Kidney (tissue), 14 donors: ENCODE measurements around the gene RPS5. TPM values are rescaled to one million over a fixed set of nuclear protein-coding genes. Genes with fewer than 3 reads are reported as not detected.

Experiments used
- DNase-seq, 5 donors: peaks; one replicate each; pipeline ENCODE4 v3.0.0-alpha.2; 2013 to 2020
- FAIRE-seq: peaks from 2 replicates; lab custom pipeline; 2012; peaks lifted over from hg19 to GRCh38; lab: Jason Lieb, UNC
- H3K27ac ChIP-seq, 2 donors: one replicate each; pipeline ENCODE4 v1.7.0; 2013; ENCODE audit warnings: low read depth in 2 of 2, low read length in 2 of 2, inconsistent platforms in 1 of 2
- H3K27me3 ChIP-seq: one replicate; pipeline ENCODE4 v1.7.1; 2013; ENCODE audit warnings: low read length, inconsistent platforms; ENCODE audit not compliant: control insufficient read depth, insufficient read depth
- H3K36me3 ChIP-seq, 3 donors: one replicate each; pipeline versions ENCODE4 v1.7.0 to v1.7.1; 2013; ENCODE audit warnings: low read length in 3 of 3, control low read depth in 1 of 3, inconsistent platforms in 1 of 3; ENCODE audit not compliant: insufficient read depth in 3 of 3, control insufficient read depth in 2 of 3
- H3K4me1 ChIP-seq, 3 donors: one replicate each; pipeline versions ENCODE4 v1.7.0 to v1.7.1; 2013; ENCODE audit warnings: low read length in 3 of 3, inconsistent platforms in 1 of 3, low read depth in 1 of 3; ENCODE audit not compliant: control insufficient read depth in 2 of 3, insufficient read depth in 2 of 3
- H3K4me3 ChIP-seq, 3 donors: one replicate each; pipeline versions ENCODE4 v1.7.0 to v1.8.1; 2013; ENCODE audit warnings: low read length in 3 of 3, control low read depth in 1 of 3, inconsistent platforms in 1 of 3
- H3K9ac ChIP-seq, 3 donors: one replicate each; pipeline versions ENCODE4 v1.7.0 to v1.7.1; 2013; ENCODE audit warnings: low read length in 3 of 3, control low read depth in 1 of 3, inconsistent platforms in 1 of 3
- H3K9me3 ChIP-seq, 3 donors: one replicate each; pipeline versions ENCODE4 v1.7.0 to v1.7.1; 2013; ENCODE audit warnings: low read length in 3 of 3, control low read depth in 1 of 3, inconsistent platforms in 1 of 3; ENCODE audit not compliant: control insufficient read depth in 2 of 3, insufficient read depth in 1 of 3
- intact Hi-C: fragments of 100-400 bp; cut with DNase I; formaldehyde crosslinking; loops from one replicate; pipeline ENCODE4 v1.11.1; 2022
- polyA plus RNA-seq: library from polyadenylated mRNA; stranded (reverse); fragments of 350-450 nt; fragmentation: Illumina TruSeq; extraction: RNeasy Lipid Tissue Mini Kit (QIAGEN cat#74804); gene quantifications from one replicate; pipeline ENCODE4 v1.2.3, GENCODE V29; 2014; ENCODE audit warnings: low read depth, low replicate concordance; ENCODE audit not compliant: insufficient read depth
- total RNA-seq: library from RNA; stranded (reverse); fragmentation: NEBNext Ultra II Directional; extraction: Animal tissue kit (Norgen Biotek cat#: 25700); gene quantifications from one replicate; pipeline ENCODE4 v1.2.1, GENCODE V29; 2021
- TF ChIP-seq, protein P1 (sequence below): IDR thresholded peaks from 3 replicates; pipeline ENCODE4 v1.5.1; 2012; ENCODE audit warnings: mild to moderate bottlenecking, moderate library complexity, borderline replicate concordance; ENCODE audit not compliant: insufficient read depth; ENCODE audit errors: extremely low read depth
- donor health status: control.
- donor health status: control.
- donor health status: control.
- donor health status: control.
- donor health status: control.
- donor health status: DM: yes; HTN: yes; CAD: no.
- donor health status: Normal renal cell carcinoma (clear cell type).

Gene RPS5
- total and polyA plus RNA-seq, 2 donors from 2014 or later: 802 to 929 TPM

DNA sequence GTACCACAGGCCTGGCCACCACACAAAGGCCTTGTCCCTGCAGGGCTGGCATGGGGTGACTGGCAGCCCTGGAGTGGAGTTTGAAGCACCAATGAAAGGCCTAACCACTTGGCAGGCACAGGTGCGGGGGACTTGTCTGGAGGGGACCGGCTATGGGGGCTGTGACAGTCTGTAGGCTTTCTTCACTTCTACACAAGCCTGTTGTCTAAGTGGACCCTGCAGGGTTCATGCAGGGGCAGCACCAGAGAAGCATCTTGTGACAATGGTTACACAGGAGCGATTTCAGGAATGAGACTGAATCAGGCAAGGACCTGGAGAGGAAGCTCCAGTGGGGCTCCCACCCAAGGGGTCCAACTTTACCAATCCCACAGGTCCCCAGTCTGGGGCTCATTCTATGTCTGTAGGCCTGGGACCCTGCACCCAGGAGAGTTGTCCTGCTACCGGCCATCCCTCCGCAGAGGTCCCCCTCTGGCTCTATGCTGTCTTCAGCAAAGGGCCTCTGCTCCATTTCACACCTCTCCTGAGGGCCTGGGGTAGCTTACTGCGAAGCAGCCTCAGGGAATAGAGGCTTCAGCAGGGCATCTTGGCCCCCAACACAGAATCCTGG lies 4.0 kb upstream of the RPS5 start:
- H3K9me3 ChIP-seq: no peaks in the 10 kb centered on the region
- DNase-seq (no peak), FAIRE-seq (no peak)
- no peak overlapping the region for H3K9ac ChIP-seq
- peaks cover 0 to under 1% (median under 1%) of the 10 kb centered on the region in 3 donors for H3K36me3 ChIP-seq
- H3K4me3 ChIP-seq: no peak overlapping the region
- intact Hi-C loops: no loop called here
- no peaks in the 10 kb centered on the region for H3K27me3 ChIP-seq
- H3K27ac ChIP-seq: no peak overlapping the region
- peaks cover under 1 to 29% (median 5%) of the 10 kb centered on the region in 3 donors for H3K4me1 ChIP-seq
- TF ChIP-seq, protein P1, sequence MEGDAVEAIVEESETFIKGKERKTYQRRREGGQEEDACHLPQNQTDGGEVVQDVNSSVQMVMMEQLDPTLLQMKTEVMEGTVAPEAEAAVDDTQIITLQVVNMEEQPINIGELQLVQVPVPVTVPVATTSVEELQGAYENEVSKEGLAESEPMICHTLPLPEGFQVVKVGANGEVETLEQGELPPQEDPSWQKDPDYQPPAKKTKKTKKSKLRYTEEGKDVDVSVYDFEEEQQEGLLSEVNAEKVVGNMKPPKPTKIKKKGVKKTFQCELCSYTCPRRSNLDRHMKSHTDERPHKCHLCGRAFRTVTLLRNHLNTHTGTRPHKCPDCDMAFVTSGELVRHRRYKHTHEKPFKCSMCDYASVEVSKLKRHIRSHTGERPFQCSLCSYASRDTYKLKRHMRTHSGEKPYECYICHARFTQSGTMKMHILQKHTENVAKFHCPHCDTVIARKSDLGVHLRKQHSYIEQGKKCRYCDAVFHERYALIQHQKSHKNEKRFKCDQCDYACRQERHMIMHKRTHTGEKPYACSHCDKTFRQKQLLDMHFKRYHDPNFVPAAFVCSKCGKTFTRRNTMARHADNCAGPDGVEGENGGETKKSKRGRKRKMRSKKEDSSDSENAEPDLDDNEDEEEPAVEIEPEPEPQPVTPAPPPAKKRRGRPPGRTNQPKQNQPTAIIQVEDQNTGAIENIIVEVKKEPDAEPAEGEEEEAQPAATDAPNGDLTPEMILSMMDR: no peak

DNA sequence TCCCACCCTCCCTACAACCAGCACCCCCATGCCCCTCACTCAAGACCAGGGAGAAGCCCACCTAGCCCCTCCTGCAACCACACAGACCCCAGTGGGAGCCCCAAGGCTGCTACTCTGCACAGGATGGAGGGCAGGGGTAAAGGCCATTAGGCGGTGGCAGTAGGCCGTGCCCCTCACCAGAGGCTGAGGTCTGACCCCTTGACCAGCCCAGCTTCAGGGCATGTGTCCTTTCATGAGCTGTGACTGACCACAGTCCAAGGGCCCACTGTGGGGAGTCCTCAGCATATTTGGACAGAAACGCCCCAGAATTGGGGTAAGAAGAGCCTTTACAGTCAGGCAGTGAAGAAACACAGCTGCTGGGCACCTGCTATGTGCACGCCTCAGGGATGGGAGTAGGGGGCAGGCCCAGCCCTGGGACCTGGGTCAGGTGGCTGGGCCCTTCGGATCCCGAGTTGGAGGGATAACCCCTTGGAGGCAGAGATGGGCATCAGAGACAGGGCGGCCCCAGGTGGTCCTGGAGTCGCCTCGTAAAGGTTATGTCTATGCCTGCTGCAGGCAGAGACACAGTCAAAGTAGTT lies 1.7 kb upstream of the RPS5 start:
- Histone ChIP-seq H3K9ac (peak overlapping the region in 1 of 3 donors; percentile 80), H3K27me3 (no peaks in the 10 kb centered on the region), H3K4me1 (peaks cover 3 to 16% (median 7%) of the 10 kb centered on the region in 3 donors), H3K36me3 (peaks cover 0 to 10% (median 2%) of the 10 kb centered on the region in 3 donors), H3K4me3 (peak overlapping the region in 1 of 3 donors; percentile 98), H3K27ac (peak overlapping the region in 1 of 2 donors; percentile 97), H3K9me3 (no peaks in the 10 kb centered on the region)
- no peak for FAIRE-seq
- TF ChIP-seq, protein P1: no peak
- intact Hi-C loops: no loop called here
- no peak for DNase-seq

DNA sequence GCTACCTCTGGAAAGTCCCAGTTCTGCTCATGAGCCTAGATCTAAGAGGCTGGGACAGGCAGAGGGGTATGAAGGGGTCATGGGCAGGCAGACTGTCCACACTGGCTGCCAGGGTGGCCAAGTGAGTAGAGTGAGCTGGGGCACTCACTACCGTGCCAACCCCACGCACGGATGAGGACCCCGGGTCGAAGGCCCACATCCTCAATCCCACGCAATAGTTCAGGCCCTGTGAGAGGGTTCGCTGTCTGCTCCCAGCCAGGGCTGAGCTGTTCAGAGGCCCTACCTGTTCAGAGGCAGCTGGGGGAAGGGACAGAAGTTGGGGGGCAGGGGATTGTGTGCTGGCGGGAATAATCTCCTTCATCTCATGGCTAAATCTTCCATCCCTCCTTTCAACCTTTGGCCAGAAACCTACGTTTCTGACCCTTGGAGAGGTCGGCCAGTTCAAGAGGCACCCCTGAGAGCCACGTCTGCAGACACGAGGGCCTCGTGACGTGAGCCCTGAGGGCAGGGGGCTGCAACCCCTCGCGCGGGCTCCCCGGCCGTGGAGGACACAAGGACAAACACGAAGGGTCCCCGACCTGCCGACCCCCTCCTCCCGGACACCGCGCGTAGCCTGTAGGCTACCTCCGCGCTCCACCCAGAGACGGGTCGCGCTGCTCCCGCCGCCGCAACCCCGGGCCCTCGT lies 1.0 kb upstream of the RPS5 start:
- intact Hi-C loops: no loop called here
- peaks cover 3 to 16% (median 7%) of the 10 kb centered on the region in 3 donors for H3K4me1 ChIP-seq
- peak overlapping the region; percentile 7 to 93 (median 80) for H3K9ac ChIP-seq

More for the DNA sequence above, 1.0 kb upstream of the RPS5 start:
- H3K4me3 ChIP-seq: peak overlapping the region; percentile 87 to 98 (median 88)
- peak overlapping the region; percentile 97 for H3K27ac ChIP-seq
- TF ChIP-seq, protein P1: no peak
- no peaks in the 10 kb centered on the region for H3K9me3 ChIP-seq
- no peaks in the 10 kb centered on the region for H3K27me3 ChIP-seq
- H3K36me3 ChIP-seq: peaks cover 0 to 15% (median 2%) of the 10 kb centered on the region in 3 donors
- FAIRE-seq (no peak), DNase-seq (peak in 2 of 5 donors; percentile 7 to 60)
